PFSK-1 (cell line): ENCODE results near the gene ATP2A1.

Experiments used
- POLR2AphosphoS5 ChIP-seq: IDR thresholded peaks from 2 replicates; pipeline ENCODE4 v1.6.1; 2012; ENCODE audit warnings: low read depth, mild to moderate bottlenecking, control low read depth, low read length, moderate library complexity
- SIN3A ChIP-seq: IDR thresholded peaks from 2 replicates; pipeline ENCODE4 v1.6.1; 2012; ENCODE audit warnings: mild to moderate bottlenecking, low read length, moderate library complexity, borderline replicate concordance; ENCODE audit not compliant: insufficient read depth
- TAF1 ChIP-seq: IDR thresholded peaks from 2 replicates; pipeline ENCODE4 v1.6.1; 2012; ENCODE audit warnings: low read length, control low read depth, borderline replicate concordance; ENCODE audit not compliant: insufficient read depth

GRCh38 chr16:28884045-28884444, 5.8 kb downstream of the ATP2A1 start:
- TF ChIP-seq TAF1 (no peak), POLR2AphosphoS5 (no peak), SIN3A (no peak)
